Cardiac muscle cell (in vitro differentiated cells and primary cell): ENCODE results near the gene RFPL3. TPM values are rescaled to one million over a fixed set of nuclear protein-coding genes. Genes with fewer than 3 reads are reported as not detected.

ENCODE experiments used
- DNase-seq, 2 donors: peaks; one replicate each; pipeline versions ENCODE4 v3.0.0 to v3.0.0-alpha.2; 2010 to 2017; ENCODE audit warnings: low read depth in 1 of 2, low spot score in 1 of 2
- H3K27ac ChIP-seq: fragments of 200-600 bp; sonication (generic); 2 replicates; pipeline ENCODE4 v1.5.1; 2016
- H3K27me3 ChIP-seq: fragments of 200-600 bp; sonication (generic); 2 replicates; pipeline ENCODE4 v1.6.0; 2016; ENCODE audit warnings: control low read depth
- H3K36me3 ChIP-seq: fragments of 200-600 bp; sonication (generic); 2 replicates; pipeline ENCODE4 v1.5.1; 2016; ENCODE audit warnings: control low read depth
- H3K4me1 ChIP-seq: fragments of 200-600 bp; sonication (generic); 2 replicates; pipeline ENCODE4 v1.8.1; 2017; ENCODE audit warnings: low read depth, mild to moderate bottlenecking, mixed run types
- H3K4me3 ChIP-seq: fragments of 200-600 bp; sonication (generic); 2 replicates; pipeline ENCODE4 v1.5.1; 2016; ENCODE audit warnings: mild to moderate bottlenecking
- H3K9me3 ChIP-seq: fragments of 200-600 bp; sonication (generic); 2 replicates; pipeline ENCODE4 v1.5.1; 2017; ENCODE audit warnings: low read depth, mild to moderate bottlenecking, control low read depth
- CTCF ChIP-seq: IDR thresholded peaks from 2 replicates; pipeline ENCODE4 v1.5.1; 2012; ENCODE audit warnings: low read depth, mild to moderate bottlenecking, low read length
- polyA plus RNA-seq: library from polyadenylated mRNA; unstranded; fragments of >200 nt; fragmentation: Nextera tagmentation; extraction: Ambion mirVana; gene quantifications from 2 replicates; pipeline ENCODE4 v1.2.1, GENCODE V29; 2016
- total RNA-seq: library from RNA; depleted of rRNA; stranded (reverse); fragments of >200 nt; gene quantifications from 2 replicates; pipeline ENCODE4 v1.2.3, GENCODE V29; 2016

RFPL3 gene
- total and polyA plus RNA-seq, 2 experiments from 2014 or later = not detected

DNA sequence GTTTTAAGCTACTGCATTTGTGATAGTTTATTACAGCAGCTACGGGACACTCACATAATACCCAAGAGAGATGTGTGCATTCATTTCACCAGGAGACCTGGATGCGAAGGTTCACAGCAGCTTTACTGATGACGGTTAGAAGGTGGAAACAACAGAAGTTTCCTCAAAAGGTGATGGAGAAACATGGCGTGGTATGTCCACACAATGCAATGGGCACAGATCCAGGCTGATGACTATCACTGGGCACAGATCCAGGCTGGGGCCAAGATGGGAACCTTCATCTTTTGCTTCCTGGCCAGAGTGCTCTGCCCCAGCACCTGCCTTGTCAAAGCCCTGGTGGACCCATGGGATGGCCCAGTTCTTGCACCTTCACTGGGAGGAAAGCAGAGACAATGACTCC, 30.6 kb upstream of the RFPL3 start:
- Histone ChIP-seq H3K27me3 (no peaks in the 10 kb centered on the region), H3K9me3 (no peaks in the 10 kb centered on the region), H3K4me3 (no peak overlapping the region), H3K4me1 (no peaks in the 10 kb centered on the region), H3K36me3 (no peaks in the 10 kb centered on the region), H3K27ac (no peak overlapping the region)
- no peak for TF ChIP-seq CTCF
- no peak for DNase-seq

DNA sequence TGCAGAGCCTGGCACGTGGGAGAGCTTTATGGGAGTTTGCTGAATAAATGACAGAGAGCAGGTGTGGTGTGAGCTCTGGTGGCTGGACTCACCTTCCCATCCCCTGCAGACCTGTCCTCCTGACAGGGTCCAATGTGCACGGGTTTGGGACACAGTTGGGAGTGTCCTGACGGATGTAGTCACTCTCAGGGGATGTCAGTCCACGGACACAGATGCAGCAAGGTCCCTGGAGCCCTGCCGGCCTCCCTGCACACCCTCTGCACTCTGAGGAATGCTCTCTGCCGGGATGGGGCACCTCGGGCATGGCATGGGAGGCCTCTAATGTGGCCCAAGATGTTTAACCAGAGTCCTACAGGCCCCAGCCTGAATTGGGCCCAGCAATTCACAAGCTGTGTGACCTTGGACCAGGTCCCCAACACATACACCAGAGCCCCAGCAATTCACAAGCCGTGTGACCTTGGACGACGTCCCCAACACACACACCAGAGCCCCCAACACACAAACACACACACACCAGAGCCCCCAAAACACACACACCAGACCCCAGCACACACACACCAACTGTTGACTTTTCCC, 30.0 kb upstream of the RFPL3 start:
- no peaks in the 10 kb centered on the region for H3K27me3 ChIP-seq
- no peak overlapping the region for H3K4me3 ChIP-seq
- no peaks in the 10 kb centered on the region for H3K9me3 ChIP-seq
- DNase-seq = no peak
- no peaks in the 10 kb centered on the region for H3K36me3 ChIP-seq
- H3K27ac ChIP-seq = no peak overlapping the region
- H3K4me1 ChIP-seq = no peaks in the 10 kb centered on the region
- no peak for TF ChIP-seq CTCF

- Histone ChIP-seq H3K27me3 (no peaks in the 10 kb centered on the region), H3K9me3 (no peaks in the 10 kb centered on the region), H3K4me1 (no peaks in the 10 kb centered on the region), H3K36me3 (no peaks in the 10 kb centered on the region), H3K27ac (no peak overlapping the region), H3K4me3 (no peak overlapping the region)
- TF ChIP-seq CTCF = no peak
- DNase-seq = no peak
Measured at GRCh38 chr22:32328306-32329201, 29.1 kb upstream of the RFPL3 start.

GRCh38 chr22:32329202-32329645, 28.4 kb upstream of the RFPL3 start:
- Histone ChIP-seq H3K4me1 (no peaks in the 10 kb centered on the region), H3K27ac (no peak overlapping the region), H3K36me3 (no peaks in the 10 kb centered on the region), H3K27me3 (no peaks in the 10 kb centered on the region), H3K4me3 (no peak overlapping the region), H3K9me3 (no peaks in the 10 kb centered on the region)
- no peak for TF ChIP-seq CTCF
- no peak for DNase-seq

DNA sequence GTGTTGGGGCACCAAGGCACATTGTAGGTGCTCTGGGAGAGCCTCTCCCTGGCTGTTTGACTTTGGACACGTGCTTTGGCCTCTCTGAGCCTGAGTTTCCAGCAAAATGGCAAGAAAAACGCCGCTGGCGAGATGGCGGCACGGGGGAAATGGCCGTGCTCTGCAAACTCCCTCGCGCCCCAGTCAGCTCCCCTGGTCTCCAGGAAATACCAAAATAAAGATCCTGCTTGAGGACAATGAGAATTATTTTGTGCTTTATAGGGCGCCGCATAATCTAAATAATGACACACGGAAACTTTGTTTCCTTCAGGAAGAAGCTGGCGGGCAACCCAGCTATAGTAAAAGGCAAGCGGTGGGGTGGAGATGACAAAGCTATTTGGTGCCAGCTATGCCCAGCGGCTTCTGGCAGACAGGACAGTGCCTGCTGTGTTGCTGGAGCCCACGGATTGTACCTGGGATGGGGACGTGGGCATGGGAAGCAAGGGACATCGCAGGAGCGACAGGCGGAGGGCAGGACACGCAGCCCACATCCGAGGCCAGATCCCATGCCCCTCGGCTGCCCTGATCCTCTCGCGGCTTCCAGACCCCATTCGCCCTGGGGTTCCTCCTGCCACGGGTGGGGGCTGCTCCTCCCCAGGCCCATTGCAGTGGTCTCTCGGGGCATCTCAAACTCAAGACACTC, 26.3 kb upstream of the RFPL3 start:
- H3K27me3 ChIP-seq = no peaks in the 10 kb centered on the region
- no peak for TF ChIP-seq CTCF
- no peak for DNase-seq
- H3K9me3 ChIP-seq = no peaks in the 10 kb centered on the region
- H3K27ac ChIP-seq = no peak overlapping the region
- H3K4me1 ChIP-seq = no peaks in the 10 kb centered on the region
- no peaks in the 10 kb centered on the region for H3K36me3 ChIP-seq
- H3K4me3 ChIP-seq = no peak overlapping the region
